NCI-H1048 (cell line): Measurements from ENCODE around the gene TSPYL2.

ENCODE experiments used
- DNase-seq: peaks from one replicate; lab custom pipeline; 2025; lab: John Stamatoyannopoulos, UW

The TSPYL2 gene

GRCh38 chrX:53080628-53081580 is 1.3 kb upstream of the TSPYL2 start:
- no peak for DNase-seq

- DNase-seq: no peak
Measured at GRCh38 chrX:53082773-53083616, 828 bp downstream of the TSPYL2 start.

- no peak for DNase-seq
Measured at GRCh38 chrX:53084043-53084570, 1.9 kb downstream of the TSPYL2 start.

GRCh38 chrX:53084863-53085262 is 2.7 kb downstream of the TSPYL2 start:
- no peak for DNase-seq

- no peak for DNase-seq
Measured at GRCh38 chrX:53085661-53086229, 3.6 kb downstream of the TSPYL2 start.

- no peak for DNase-seq
Measured at GRCh38 chrX:53086464-53086863, 4.3 kb downstream of the TSPYL2 start.

GRCh38 chrX:53087388-53087831 is 5.2 kb downstream of the TSPYL2 start:
- DNase-seq: no peak

- DNase-seq: peak; percentile 57
Measured at GRCh38 chrX:53088136-53088974, 6.2 kb downstream of the TSPYL2 start.

- peak; percentile 3 for DNase-seq
Measured at GRCh38 chrX:53089224-53089842, 7.2 kb downstream of the TSPYL2 start.

- no peak for DNase-seq
Measured at GRCh38 chrX:53089925-53090324, 7.8 kb downstream of the TSPYL2 start.

- DNase-seq: no peak
Measured at GRCh38 chrX:53091354-53091753, 9.2 kb downstream of the TSPYL2 start.

GRCh38 chrX:53093177-53093655 is 11.0 kb downstream of the TSPYL2 start:
- DNase-seq: peak; percentile 5

GRCh38 chrX:53093748-53094581 is 11.8 kb downstream of the TSPYL2 start, which contains the start of gene KANTR:
KANTR (plus strand) TSS chrX:53094142; CDS start chrX:53124273, 30,131 bp downstream.
- DNase-seq: peak; percentile 81

GRCh38 chrX:53094582-53094905 is 12.4 kb downstream of the TSPYL2 start:
- no peak for DNase-seq

GRCh38 chrX:53095796-53096195 is 13.6 kb downstream of the TSPYL2 start:
- DNase-seq: no peak

- no peak for DNase-seq
Measured at GRCh38 chrX:53114864-53115549, 32.8 kb downstream of the TSPYL2 start.

GRCh38 chrX:53115550-53115874 is 33.3 kb downstream of the TSPYL2 start:
- DNase-seq: no peak

- no peak for DNase-seq
Measured at GRCh38 chrX:53116101-53116500, 33.9 kb downstream of the TSPYL2 start.

- no peak for DNase-seq
Measured at GRCh38 chrX:53122013-53122412, 39.8 kb downstream of the TSPYL2 start.
